Myocyte (in vitro differentiated cells): Measurements from ENCODE around the gene PTPRN2. TPM values are rescaled to one million over a fixed set of nuclear protein-coding genes. Genes with fewer than 3 reads are reported as not detected.

Experiments used
- DNase-seq: peaks from one replicate; pipeline ENCODE4 v3.0.0-alpha.2; 2012; ENCODE audit warnings: low read depth
- total RNA-seq: library from RNA; depleted of rRNA; stranded (reverse); fragments of >200 nt; gene quantifications from 2 replicates; pipeline ENCODE4 v1.2.3, GENCODE V29; 2014

The PTPRN2 gene
- total RNA-seq, 1 donor from 2014 or later: 0.24 TPM

GRCh38 chr7:158372400-158373342 is 215.0 kb downstream of the PTPRN2 start:
- DNase-seq: no peak

- DNase-seq: no peak
Measured at GRCh38 chr7:158371856-158372255, 215.8 kb downstream of the PTPRN2 start.

GRCh38 chr7:158369866-158370265 is 217.8 kb downstream of the PTPRN2 start:
- no peak for DNase-seq

DNA sequence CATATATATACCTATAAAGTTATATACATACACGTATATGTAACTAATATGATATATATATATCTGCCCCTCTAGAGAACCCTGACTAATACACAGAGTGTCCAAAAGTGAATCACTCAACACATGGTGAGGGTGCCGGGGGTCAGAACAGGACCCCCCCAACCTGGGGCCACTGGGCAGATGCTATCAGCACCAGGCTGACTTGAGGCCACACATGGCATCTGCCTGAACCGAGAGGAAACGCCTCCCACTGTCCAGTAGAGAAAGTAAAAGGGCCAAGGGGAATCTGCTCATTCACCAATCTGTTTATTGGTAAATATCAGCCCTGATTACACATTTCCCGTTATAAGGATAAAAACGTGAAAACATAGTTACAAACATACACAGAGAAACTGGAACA is 218.3 kb downstream of the PTPRN2 start:
- no peak for DNase-seq

GRCh38 chr7:158368449-158368848 is 219.2 kb downstream of the PTPRN2 start:
- no peak for DNase-seq

DNA sequence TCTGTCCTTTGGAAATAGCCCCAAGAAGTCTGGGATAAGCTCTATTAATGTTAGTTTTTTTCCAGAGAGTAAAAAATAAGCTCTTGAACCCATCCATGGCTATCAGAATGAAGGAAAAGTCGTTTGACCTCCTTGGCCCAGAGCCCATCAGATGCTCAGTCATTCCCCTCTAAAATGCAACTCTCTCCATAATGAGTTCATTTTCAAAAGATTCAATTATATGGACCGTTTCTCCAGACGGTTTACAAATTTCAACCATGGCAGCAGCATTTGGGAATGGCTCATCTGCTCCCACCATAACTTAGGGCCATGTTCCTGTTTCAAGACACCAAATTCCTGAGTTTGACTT is 220.0 kb downstream of the PTPRN2 start:
- no peak for DNase-seq

- no peak for DNase-seq
Measured at GRCh38 chr7:158366916-158367633, 220.5 kb downstream of the PTPRN2 start.

DNA sequence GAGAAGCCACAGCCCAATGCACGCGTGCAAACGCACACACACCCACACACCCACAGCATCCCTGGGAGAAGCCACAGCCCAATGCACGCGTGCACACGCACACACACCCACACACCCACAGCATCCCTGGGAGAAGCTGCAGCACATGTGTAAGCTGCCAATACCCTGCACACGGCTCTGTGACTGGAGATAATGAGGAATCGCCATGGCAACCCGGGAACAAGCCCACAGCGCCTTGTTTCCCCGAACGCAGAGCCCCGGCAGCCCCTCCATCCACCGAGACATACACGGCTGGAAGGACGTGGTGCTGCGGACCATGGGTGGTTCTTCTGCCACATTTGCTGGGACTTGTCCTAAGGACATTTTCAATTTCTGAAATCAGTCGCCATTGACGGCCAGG is 221.3 kb downstream of the PTPRN2 start:
- DNase-seq: no peak

DNA sequence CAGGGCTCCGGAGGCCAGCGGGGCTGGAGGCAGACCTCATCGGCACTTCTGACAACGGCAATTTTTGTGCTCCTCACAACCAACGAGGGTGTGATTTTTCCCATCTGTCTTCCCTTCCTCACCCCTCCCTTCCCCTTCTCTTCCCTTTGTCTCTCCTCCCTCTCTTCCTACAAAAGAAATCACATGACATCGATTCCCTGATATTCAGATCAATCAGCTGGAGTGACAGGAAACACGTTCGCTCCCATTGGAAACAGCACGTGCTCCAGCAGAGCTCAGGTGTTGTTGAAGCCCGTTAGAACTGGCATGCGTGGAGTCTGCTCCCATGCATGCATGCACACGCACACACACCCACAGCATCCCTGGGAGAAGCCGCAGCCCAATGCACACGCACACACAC is 222.4 kb downstream of the PTPRN2 start:
- DNase-seq: no peak

- DNase-seq: no peak
Measured at GRCh38 chr7:158364451-158364850, 223.2 kb downstream of the PTPRN2 start.

DNA sequence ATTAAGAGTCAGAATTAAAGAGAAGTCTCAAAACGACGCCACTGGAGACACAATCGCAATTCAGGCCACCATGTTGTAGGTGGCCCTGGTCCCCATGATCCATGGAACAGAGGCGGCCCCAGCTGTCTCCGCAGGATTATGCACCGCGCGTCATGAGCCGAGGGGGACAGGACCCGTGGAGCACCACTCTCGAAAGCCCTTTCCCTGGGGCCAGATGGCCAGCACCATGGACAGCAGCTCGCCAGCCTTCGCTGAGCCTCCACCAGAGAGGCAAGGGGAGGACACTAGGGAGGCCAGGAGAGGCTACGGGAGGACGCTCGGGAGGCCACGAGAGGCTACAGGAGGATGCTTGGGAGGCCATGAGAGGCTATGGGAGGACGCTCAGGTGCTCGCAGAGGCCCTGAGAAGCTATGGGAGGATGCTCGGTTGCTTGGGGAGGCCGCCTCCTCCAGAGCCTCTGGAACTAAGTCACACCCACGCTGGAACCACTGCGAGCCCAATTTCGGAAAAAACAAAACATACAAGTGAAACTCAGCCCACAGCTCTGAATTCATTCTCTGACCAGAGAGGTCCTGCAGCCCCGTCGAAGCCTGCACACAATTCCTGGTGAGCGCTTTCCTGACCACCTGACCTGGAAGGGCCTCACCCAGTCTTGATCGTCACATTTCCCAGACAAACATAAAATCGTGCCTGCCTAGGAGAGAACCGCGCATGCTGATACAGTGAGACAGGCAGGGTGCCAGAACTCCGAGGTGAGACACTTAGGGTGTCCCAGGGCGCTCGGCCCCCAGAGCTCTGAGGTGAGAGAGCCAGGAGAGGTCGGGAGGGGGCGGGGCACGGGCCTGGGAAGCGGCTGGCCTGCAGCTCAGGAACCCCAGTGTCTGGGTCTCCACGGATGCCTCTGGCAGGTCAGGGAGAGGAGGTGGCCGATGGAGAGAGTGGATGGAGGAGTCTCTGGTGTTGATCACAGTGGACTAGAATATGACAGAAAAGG is 224.4 kb downstream of the PTPRN2 start:
- DNase-seq: no peak

DNA sequence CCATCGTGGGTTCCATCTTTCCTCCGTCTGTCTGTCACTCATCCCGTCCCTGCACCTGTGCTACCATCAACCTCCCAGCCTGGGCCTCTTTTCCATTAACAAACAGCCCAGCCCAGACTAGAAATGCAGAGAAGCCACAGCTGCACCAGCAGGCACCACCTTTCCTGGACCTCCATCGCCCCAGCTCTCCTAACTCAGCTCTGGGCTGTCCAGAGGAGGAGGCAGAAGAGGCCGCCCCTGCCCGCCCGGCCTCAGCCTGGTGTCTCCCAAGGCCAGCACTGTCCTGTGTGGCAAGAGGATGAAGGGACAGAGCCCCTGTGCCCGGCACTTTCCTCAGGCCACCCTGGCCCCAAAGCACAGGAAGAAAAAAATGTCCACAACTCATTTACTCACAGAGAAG is 225.6 kb downstream of the PTPRN2 start:
- no peak for DNase-seq

DNA sequence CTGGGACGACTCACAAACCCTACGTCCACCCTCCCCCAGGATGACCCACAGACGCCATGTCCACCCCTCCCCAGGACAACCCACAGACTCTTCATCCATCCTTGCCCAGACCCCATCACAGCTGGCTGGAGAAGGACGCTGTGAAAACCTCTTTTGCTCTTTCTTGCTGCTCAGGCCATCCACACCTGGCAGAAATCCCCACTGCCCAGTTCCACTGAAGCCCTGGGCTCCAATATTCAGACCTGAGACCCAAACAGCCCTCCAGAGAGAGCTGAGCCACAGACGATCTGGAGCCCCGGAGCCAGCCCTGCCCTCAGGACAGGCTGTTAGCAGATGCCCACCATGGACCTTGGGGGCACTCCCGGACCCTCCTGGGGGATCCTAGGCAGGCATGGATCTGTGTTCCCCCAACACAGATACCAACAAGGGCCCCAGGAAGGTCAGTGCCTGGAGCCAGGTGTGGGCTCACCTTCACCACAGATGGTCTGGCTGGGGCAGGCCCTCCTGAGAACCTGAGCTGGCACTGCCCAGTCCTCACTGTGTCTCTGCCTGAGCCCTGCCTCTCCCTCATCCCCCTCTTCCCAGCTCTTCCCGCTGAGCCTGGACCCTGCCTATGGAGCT is 226.2 kb downstream of the PTPRN2 start:
- DNase-seq: no peak

GRCh38 chr7:158358926-158359645 is 228.5 kb downstream of the PTPRN2 start:
- no peak for DNase-seq

- DNase-seq: no peak
Measured at GRCh38 chr7:158357898-158358821, 229.5 kb downstream of the PTPRN2 start.

GRCh38 chr7:158357106-158357897 is 230.3 kb downstream of the PTPRN2 start:
- DNase-seq: no peak

GRCh38 chr7:158356454-158356853 is 231.2 kb downstream of the PTPRN2 start:
- no peak for DNase-seq

GRCh38 chr7:158355456-158356065 is 232.1 kb downstream of the PTPRN2 start:
- DNase-seq: no peak
